ENCODE results near the gene NDUFS6. TPM values are rescaled to one million over a fixed set of nuclear protein-coding genes. Genes with fewer than 3 reads are reported as not detected.
A peak's percentile ranks its signal among the peaks of the same experiment; 100 is the strongest.

The NDUFS6 gene
- total and polyA plus RNA-seq, 8 donors: 26.8 to 55.8 (median 40.7) TPM

DNA sequence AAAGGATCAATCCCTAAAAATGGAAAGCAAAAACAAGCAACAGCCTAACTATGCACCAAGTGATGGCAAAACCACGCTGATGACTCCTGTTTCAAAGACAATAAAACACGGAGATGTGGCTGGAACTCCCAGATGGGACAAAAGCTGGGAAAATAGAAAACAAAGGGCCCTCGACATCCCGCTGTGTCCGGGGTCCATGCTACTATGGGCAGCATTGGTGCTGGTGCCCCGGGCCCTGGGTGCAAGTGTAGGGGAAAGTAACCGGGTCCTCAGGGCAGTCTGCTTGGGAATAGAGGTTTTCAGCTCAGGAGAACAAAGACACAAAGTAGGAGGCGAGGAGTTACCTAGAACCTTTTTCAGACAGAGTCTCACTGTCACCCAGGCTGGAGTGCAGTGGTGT is 47.7 kb upstream of the NDUFS6 start:
- no peak for ATAC-seq
- Histone ChIP-seq H3K27me3 (peaks cover 0 to 56% of the 10 kb centered on the region in 2 donors), H3K36me3 (no peaks in the 10 kb centered on the region), H3K4me3 (no peak overlapping the region), H3K9me3 (no peaks in the 10 kb centered on the region), H3K4me1 (no peaks in the 10 kb centered on the region), H3K27ac (no peak overlapping the region)
- DNase-seq: no peak
- intact Hi-C loops (cut with DNase I): no loop called here
- TF ChIP-seq, protein P1, sequence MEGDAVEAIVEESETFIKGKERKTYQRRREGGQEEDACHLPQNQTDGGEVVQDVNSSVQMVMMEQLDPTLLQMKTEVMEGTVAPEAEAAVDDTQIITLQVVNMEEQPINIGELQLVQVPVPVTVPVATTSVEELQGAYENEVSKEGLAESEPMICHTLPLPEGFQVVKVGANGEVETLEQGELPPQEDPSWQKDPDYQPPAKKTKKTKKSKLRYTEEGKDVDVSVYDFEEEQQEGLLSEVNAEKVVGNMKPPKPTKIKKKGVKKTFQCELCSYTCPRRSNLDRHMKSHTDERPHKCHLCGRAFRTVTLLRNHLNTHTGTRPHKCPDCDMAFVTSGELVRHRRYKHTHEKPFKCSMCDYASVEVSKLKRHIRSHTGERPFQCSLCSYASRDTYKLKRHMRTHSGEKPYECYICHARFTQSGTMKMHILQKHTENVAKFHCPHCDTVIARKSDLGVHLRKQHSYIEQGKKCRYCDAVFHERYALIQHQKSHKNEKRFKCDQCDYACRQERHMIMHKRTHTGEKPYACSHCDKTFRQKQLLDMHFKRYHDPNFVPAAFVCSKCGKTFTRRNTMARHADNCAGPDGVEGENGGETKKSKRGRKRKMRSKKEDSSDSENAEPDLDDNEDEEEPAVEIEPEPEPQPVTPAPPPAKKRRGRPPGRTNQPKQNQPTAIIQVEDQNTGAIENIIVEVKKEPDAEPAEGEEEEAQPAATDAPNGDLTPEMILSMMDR (IDR thresholded peaks at IDR 0.05): no peak

DNA sequence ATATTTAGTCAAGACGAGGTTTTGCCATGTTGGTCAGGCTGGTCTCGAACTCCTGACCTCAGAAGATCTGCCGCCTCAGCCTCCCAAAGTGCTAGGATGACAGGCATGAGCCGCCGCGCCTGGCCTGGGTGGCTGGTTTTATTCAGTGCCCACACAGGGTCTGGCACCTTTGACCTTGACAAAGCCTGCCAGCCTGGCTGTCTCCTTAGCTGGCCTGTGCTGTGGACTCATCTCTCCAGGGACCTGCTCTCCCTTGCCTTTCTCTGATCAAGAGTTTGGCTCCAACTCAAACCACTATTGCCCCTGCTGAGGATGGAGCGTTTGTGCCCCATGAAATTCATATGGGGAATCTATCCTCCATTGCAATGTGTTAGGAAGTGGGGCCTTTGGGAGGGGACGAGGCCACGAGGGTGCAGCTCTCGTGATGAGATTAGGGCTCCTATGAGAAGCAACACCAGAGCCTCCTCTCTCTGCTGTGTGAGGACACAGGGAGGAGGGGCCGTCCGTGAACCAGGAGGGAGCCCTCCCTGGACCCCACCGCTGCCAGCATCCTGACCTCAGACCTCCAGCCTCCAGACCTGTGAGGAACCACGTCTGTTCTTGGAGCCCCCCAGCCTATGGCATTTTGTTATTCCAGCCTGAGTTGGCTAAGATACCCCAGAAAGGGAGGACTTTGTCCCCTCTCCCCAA is 46.5 kb upstream of the NDUFS6 start:
- Histone ChIP-seq H3K36me3 (no peaks in the 10 kb centered on the region), H3K9me3 (no peaks in the 10 kb centered on the region), H3K27ac (no peak overlapping the region), H3K4me3 (no peak overlapping the region), H3K4me1 (no peaks in the 10 kb centered on the region), H3K27me3 (peaks cover 0 to 50% of the 10 kb centered on the region in 2 donors)
- no peak for ATAC-seq
- TF ChIP-seq, protein P1 (IDR thresholded peaks at IDR 0.05): no peak
- DNase-seq: peak in 1 of 4 donors; percentile 53
- intact Hi-C loops (cut with DNase I): no loop called here

DNA sequence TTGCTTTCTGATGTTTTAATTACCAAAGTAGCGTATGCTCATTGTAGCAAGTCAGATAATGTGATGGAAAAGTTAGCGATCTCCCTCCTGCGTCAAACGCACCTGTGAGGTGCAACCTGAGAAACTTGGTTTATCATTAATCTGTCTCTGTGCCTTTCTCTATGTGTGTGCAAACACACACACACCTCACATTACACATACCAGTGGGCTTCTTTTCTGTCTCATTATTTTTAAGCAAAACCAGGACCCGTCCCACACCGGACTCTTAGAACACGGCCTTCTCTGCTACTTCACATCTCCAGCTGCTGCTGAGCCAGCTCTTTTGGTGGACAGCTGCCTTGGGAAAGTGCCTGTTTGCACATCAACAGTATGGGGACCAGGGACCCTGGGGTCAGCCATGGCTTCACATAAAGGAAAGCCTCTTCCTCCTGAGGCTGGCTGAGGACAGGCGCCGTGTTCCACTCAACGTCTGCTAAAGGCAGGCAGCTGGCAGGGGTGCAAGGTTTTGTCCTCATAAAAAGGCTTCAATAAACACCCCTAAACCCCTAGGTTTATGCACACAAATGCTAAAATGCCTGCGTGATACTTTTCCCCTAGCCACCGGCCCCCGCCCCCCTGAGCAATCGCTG is 45.8 kb upstream of the NDUFS6 start:
- Histone ChIP-seq H3K27me3 (peaks cover 0 to 46% of the 10 kb centered on the region in 2 donors), H3K27ac (no peak overlapping the region), H3K36me3 (no peaks in the 10 kb centered on the region), H3K4me1 (no peaks in the 10 kb centered on the region), H3K4me3 (no peak overlapping the region), H3K9me3 (no peaks in the 10 kb centered on the region)
- ATAC-seq (no peak), DNase-seq (peak in 1 of 4 donors; percentile 47)
- intact Hi-C loops (cut with DNase I): no loop called here
- TF ChIP-seq, protein P1 (IDR thresholded peaks at IDR 0.05): no peak

DNA sequence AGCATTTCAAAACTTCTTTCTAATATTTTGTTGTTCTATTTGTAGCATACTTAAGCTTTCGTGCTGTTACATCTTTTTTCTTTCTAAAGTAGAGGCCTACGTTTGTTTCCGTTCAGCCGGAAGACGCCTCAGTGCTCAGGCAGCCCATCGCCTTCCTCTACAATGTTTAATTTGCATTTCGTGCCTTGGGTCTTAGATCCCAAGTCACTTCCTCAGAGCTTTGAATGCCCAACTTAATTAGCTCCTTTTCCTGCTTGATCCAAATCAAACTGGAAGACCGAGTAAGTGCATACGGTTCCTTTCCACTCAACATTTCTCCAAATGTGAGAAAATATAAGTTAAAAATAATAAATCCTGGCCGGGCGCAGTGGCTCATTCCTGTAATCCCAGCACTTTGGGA is 44.7 kb upstream of the NDUFS6 start:
- DNase-seq: no peak
- intact Hi-C loops (cut with DNase I): no loop called here
- TF ChIP-seq, protein P1 (IDR thresholded peaks at IDR 0.05): no peak

DNA sequence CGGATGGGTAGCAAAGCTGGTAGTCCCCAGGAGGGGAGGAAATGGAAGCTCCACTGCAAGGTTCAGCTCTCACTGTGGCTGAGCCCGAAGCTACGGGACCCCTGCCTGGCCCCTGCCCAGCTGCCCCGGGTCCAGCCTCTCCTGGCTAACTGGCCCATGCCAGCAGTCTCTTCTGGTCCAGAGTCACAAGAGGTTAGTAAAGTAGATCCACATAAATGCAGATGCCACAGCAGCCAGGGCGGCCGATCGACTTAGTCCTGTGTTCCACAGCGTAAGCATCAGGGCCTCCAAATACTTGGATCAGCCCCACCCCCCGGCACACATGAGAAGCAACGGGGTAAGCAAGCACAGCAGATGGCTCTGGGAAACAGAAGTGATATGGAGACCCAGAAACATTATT is 43.7 kb upstream of the NDUFS6 start:
- no peak overlapping the region for H3K4me3 ChIP-seq
- H3K4me1 ChIP-seq: no peaks in the 10 kb centered on the region
- peaks cover 0 to 43% of the 10 kb centered on the region in 2 donors for H3K27me3 ChIP-seq
- ATAC-seq (no peak), DNase-seq (peak in 2 of 4 donors; percentile 16 to 64)
- intact Hi-C loops (cut with DNase I): no loop called here
- TF ChIP-seq, protein P1 (IDR thresholded peaks at IDR 0.05): no peak
- no peak overlapping the region for H3K27ac ChIP-seq
- no peaks in the 10 kb centered on the region for H3K9me3 ChIP-seq
- no peaks in the 10 kb centered on the region for H3K36me3 ChIP-seq

More for the DNA sequence above, 44.7 kb upstream of the NDUFS6 start:
- no peak overlapping the region for H3K27ac ChIP-seq
- no peaks in the 10 kb centered on the region for H3K4me1 ChIP-seq
- no peak for ATAC-seq
- H3K4me3 ChIP-seq: no peak overlapping the region
- H3K9me3 ChIP-seq: no peaks in the 10 kb centered on the region
- H3K27me3 ChIP-seq: peaks cover 0 to 46% of the 10 kb centered on the region in 2 donors
- H3K36me3 ChIP-seq: no peaks in the 10 kb centered on the region
